K562 (cell line): ENCODE measurements around the gene GABARAPL2. TPM values are rescaled to one million over a fixed set of nuclear protein-coding genes. Genes with fewer than 3 reads are reported as not detected.

Experiments
- BRD9 ChIP-seq: fragments of 450-650 bp; IDR thresholded peaks from 2 replicates; pipeline ENCODE4 v1.6.1; 2018; ENCODE audit warnings: low read depth; ENCODE audit not compliant: partially characterized antibody
- CBFA2T3 ChIP-seq: fragments of 450-650 bp; IDR thresholded peaks from 2 replicates; pipeline ENCODE4 v1.6.1; 2017
- CHD2 ChIP-seq: IDR thresholded peaks from 2 replicates; pipeline ENCODE4 v1.6.1; 2011; ENCODE audit warnings: low read depth, low read length
- KLF10 ChIP-seq: fragments of 250-450 bp; sonication (Bioruptor Pico); IDR thresholded peaks from 2 replicates; pipeline ENCODE4 v1.6.1; 2021; ENCODE audit warnings: matching md5 sums
- THAP7 ChIP-seq: fragments of 250-450 bp; sonication (Bioruptor Pico); IDR thresholded peaks from 2 replicates; pipeline ENCODE4 v1.5.0; 2021
- ZBTB26 ChIP-seq: fragments of 450-650 bp; formaldehyde crosslinking; IDR thresholded peaks from 2 replicates; pipeline ENCODE4 v1.4.0; 2022; ENCODE audit warnings: missing genetic modification characterization
- ZEB2 ChIP-seq: fragments of 450-650 bp; IDR thresholded peaks from 2 replicates; pipeline ENCODE4 v1.6.1; 2016
- ZSCAN32 ChIP-seq: fragments of 450-650 bp; formaldehyde crosslinking; IDR thresholded peaks from 2 replicates; pipeline ENCODE4 v1.4.0; 2020; ENCODE audit warnings: mild to moderate bottlenecking, moderate library complexity
- polyA plus RNA-seq, 8 experiments: library from polyadenylated mRNA; depleted of rRNA in 4 of 8; stranded (reverse) in 5 of 8; unstranded in 3 of 8; fragments of >200 nt; fragmentation: Nextera tagmentation in 2 of 8; fragmentation: Illumina TruSeq in 1 of 8; extraction: Ambion mirVana in 2 of 8; extraction: Trizol in 1 of 8; gene quantifications; 2 replicates each; pipeline versions ENCODE4 v1.2.1 to v1.2.3, GENCODE V29; 2011 to 2014; ENCODE audit warnings: inconsistent platforms in 1 of 8, missing spikeins in 1 of 8
- total RNA-seq, 7 experiments: library from RNA; depleted of rRNA in 6 of 7; stranded (reverse); fragments of >200 nt in 6 of 7; fragmentation: Illumina TruSeq in 2 of 7; extraction: Trizol in 2 of 7; gene quantifications; 2 replicates each; pipeline versions ENCODE4 v1.2.1 to v1.2.3, GENCODE V29; 2011 to 2021; ENCODE audit warnings: low replicate concordance in 1 of 7
- TF ChIP-seq, protein P1 (sequence below): fragments of 450-650 bp; formaldehyde crosslinking; IDR thresholded peaks from 2 replicates; pipeline ENCODE4 v1.4.0; 2022; ENCODE audit warnings: missing genetic modification characterization
- TF ChIP-seq, protein P2 (sequence below): fragments of 250-450 bp; sonication (Bioruptor Pico); IDR thresholded peaks from 2 replicates; pipeline ENCODE4 v1.4.0; 2020; ENCODE audit warnings: mild to moderate bottlenecking, moderate library complexity
- TF ChIP-seq, protein P3 (sequence below): IDR thresholded peaks from 2 replicates; pipeline ENCODE4 v1.6.1; 2011; ENCODE audit not compliant: insufficient read length; ENCODE audit errors: extremely low read depth
- TF ChIP-seq, protein P4 (sequence below): fragments of 450-650 bp; IDR thresholded peaks from 2 replicates; pipeline ENCODE4 v1.6.1; 2016; ENCODE audit warnings: missing biosample characterization, missing genetic modification characterization

Gene GABARAPL2
- total and polyA plus RNA-seq, 9 of the 15 experiments (the other 6 are each of a cell fraction or from before 2014, with no cell fraction given): 42.1 to 288 (median 91.8) TPM

DNA sequence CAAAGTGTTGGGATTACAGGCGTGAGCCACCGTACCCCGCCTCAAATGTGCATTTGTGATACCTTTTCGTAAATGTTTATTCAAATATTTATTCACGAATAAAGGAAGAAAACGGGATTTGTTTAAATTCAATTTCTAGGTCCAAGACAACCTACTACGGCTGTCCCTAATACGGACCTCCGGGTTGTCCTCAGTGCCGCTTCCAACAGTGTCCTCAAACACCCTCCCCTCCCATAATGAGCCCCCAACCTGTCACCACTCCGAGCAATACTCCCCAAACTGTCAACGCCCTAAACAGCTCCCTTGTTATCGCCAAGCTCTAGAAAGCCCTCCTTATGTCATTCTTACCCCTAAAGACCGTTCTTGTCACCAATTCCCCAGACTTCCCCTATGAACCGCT is 539 bp upstream of the GABARAPL2 start (continued):
- TF ChIP-seq, protein P1, sequence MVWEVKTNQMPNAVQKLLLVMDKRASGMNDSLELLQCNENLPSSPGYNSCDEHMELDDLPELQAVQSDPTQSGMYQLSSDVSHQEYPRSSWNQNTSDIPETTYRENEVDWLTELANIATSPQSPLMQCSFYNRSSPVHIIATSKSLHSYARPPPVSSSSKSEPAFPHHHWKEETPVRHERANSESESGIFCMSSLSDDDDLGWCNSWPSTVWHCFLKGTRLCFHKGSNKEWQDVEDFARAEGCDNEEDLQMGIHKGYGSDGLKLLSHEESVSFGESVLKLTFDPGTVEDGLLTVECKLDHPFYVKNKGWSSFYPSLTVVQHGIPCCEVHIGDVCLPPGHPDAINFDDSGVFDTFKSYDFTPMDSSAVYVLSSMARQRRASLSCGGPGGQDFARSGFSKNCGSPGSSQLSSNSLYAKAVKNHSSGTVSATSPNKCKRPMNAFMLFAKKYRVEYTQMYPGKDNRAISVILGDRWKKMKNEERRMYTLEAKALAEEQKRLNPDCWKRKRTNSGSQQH (CRISPR knock-in tag): 0 out of 2 replicates have a peak, but pooled peaks have one; percentile 76
- TF ChIP-seq BRD9 (peak; percentile 44), ZBTB26 (peak; percentile 76; the same call in 1 of the 2 replicates), ZSCAN32 (CRISPR knock-in tag) (no peak), CBFA2T3 (0 out of 2 replicates have a peak, but pooled peaks have one; percentile 17), THAP7 (CRISPR knock-in tag) (no peak), CHD2 (no peak), ZEB2 (0 out of 2 replicates have a peak, but pooled peaks have one; percentile 30), KLF10 (CRISPR knock-in tag) (no peak)
- TF ChIP-seq, protein P2, sequence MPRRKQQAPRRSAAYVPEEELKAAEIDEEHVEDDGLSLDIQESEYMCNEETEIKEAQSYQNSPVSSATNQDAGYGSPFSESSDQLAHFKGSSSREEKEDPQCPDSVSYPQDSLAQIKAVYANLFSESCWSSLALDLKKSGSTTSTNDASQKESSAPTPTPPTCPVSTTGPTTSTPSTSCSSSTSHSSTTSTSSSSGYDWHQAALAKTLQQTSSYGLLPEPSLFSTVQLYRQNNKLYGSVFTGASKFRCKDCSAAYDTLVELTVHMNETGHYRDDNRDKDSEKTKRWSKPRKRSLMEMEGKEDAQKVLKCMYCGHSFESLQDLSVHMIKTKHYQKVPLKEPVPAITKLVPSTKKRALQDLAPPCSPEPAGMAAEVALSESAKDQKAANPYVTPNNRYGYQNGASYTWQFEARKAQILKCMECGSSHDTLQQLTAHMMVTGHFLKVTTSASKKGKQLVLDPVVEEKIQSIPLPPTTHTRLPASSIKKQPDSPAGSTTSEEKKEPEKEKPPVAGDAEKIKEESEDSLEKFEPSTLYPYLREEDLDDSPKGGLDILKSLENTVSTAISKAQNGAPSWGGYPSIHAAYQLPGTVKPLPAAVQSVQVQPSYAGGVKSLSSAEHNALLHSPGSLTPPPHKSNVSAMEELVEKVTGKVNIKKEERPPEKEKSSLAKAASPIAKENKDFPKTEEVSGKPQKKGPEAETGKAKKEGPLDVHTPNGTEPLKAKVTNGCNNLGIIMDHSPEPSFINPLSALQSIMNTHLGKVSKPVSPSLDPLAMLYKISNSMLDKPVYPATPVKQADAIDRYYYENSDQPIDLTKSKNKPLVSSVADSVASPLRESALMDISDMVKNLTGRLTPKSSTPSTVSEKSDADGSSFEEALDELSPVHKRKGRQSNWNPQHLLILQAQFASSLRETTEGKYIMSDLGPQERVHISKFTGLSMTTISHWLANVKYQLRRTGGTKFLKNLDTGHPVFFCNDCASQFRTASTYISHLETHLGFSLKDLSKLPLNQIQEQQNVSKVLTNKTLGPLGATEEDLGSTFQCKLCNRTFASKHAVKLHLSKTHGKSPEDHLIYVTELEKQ: no peak
- TF ChIP-seq, protein P3, sequence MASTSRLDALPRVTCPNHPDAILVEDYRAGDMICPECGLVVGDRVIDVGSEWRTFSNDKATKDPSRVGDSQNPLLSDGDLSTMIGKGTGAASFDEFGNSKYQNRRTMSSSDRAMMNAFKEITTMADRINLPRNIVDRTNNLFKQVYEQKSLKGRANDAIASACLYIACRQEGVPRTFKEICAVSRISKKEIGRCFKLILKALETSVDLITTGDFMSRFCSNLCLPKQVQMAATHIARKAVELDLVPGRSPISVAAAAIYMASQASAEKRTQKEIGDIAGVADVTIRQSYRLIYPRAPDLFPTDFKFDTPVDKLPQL: no peak
- TF ChIP-seq, protein P4, sequence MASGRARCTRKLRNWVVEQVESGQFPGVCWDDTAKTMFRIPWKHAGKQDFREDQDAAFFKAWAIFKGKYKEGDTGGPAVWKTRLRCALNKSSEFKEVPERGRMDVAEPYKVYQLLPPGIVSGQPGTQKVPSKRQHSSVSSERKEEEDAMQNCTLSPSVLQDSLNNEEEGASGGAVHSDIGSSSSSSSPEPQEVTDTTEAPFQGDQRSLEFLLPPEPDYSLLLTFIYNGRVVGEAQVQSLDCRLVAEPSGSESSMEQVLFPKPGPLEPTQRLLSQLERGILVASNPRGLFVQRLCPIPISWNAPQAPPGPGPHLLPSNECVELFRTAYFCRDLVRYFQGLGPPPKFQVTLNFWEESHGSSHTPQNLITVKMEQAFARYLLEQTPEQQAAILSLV (tag): no peak
